ENCODE data around the gene SCD5.

The SCD5 gene

DNA sequence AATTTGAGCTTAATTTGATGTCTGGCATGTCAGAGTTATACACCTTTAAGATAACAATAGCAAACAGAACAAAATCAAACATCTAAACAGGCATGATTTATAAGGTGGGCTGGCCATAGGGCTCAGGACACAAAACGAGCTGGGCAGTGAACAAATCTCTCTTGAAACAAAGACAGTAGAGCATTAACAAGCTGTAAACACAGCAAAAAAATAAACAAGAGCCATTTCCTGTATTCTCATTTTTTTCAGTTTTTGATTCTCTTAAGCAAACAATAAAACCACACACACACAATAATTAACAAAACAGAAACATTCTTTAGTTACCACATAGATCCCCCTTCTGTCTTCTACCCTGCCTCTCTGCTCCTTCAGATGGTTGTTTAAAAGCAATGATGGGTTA lies 168.5 kb downstream of the SCD5 start:
- DNase-seq (ENCODE audit: low spot score): no peak

DNA sequence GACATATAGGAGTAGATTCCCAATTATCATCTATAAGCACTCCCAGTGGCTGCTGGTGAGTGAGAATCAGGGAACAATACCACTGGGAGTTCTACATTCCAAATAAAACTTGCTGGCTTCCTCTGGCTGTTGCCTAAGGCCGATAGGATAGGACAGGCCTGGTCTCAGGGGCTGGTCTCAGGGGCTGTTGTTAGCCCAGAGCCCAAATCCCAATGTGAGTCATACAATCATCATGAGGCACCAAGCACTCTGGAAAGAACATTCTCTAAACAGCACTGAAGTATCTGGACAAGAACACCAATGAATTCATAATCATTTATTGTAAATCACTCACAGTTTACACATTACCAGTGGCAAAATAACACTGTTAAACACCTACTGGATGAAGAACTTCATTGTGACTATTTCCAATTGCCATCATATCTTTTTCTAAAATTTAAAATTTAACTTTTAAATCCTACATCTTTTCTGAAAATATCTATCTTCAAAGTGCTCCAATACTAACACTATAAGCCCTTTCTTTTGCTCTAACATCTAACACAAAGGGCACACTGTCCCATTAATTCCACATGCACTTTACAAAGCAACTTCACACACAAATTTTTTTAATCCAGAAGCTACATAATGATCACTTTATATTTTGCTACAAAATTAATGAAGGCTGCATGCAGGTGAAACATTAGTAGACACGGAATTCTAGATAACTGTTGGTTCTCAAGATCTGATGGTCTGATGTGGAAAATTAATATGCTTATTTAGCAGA lies 169.2 kb downstream of the SCD5 start:
- DNase-seq (ENCODE audit: low spot score): peak; percentile 56

DNA sequence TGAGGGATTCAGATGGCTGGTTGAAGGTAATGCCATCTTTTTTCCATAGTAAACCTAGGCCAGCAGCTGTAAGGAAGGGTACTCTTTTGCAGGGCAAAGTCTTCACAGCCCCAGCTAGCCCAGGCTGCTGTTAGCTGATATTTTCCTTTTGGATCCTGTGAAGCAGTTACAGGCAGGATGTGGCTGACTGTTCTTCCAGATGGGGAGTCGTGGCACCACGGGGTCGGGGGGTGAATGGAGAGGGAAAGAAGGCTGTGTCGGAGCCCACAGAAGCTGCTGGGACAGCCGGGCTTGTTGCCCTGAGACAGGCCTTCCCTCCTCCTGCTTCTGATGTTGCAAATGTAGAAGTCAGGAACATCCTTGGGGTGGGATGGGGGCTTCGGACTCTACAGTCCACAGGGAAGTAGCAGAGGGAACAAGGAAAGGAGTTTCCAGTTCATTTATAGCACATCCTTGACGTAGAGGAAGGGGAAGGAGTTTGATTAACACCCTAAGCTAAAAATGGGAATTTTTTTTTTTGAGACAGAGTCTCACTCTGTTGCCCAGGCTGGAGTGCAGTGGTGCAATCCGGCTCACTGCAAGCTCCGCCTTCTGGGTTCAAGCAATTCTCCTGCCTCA lies 172.2 kb downstream of the SCD5 start:
- DNase-seq (ENCODE audit: low spot score): no peak

GRCh38 chr4:82624819-82625218 lies 173.8 kb downstream of the SCD5 start:
- peak; percentile 21 for DNase-seq (ENCODE audit: low spot score)

- DNase-seq (ENCODE audit: low spot score): no peak
Observed at GRCh38 chr4:82623121-82623683, 175.4 kb downstream of the SCD5 start.

- no peak for DNase-seq (ENCODE audit: low spot score)
Observed at GRCh38 chr4:82621251-82621650, 177.3 kb downstream of the SCD5 start.

DNA sequence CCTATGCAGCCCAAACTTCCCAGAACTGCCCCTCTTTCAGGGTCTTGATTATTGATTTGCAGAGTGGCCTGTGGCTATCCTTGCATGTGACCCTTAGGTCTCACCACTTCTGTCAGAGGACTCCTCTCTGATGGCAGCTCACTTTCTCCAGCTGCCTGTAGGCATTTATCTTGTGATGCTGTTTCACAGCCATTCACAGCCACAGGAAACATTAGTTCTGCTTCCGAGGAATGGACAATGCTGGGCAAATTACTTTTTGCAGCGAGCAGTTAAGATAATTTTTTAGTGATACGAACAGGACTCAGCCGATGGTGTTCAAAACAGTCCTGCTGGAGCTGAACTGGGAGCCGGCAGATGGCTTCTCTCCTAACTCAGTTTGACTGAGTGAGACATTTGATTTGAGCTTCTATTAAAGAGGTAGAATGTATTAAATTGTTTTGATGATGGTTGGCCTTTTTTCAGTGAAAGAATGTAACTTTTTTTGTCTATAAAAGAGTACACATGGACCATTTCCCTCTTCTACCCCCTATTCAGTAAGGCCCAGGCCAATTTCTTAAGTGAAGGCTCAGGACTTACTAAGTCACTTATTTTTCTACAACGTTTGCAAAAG lies 178.4 kb downstream of the SCD5 start:
- DNase-seq (ENCODE audit: low spot score): no peak

DNA sequence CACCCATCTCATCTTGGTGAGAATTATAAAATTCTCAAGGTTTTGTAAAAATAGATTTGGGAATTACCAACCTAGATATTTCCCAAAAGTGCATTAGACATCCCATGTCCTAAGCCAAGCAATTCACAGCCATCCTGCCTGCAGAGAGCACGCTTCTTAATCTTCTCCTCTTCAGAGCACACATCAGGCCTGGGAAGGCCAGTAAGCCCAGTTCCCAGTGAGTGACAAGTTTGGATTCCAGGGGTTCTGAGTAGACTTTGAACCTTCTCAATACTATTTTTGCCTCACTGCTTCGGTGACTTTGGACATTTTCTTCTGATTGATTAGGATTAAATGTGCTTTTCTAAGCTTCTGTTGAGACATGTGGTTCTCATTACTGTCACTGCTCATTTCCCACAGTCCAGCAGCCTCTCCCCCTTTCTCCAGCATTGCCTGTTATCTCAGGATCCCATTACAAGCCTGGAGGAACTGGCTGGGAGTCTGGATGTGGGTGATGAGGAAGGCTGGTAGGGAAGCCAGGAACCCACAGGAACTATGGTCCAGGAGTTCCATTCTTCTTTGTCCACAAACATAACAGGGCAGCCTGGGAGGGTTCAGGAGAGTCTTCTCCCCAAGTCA lies 180.4 kb downstream of the SCD5 start:
- DNase-seq (ENCODE audit: low spot score): no peak

- DNase-seq (ENCODE audit: low spot score): no peak
Observed at GRCh38 chr4:82614838-82615449, 183.7 kb downstream of the SCD5 start.

GRCh38 chr4:82613121-82613520 lies 185.5 kb downstream of the SCD5 start:
- DNase-seq (ENCODE audit: low spot score): no peak

GRCh38 chr4:82611982-82612381 lies 186.6 kb downstream of the SCD5 start:
- DNase-seq (ENCODE audit: low spot score): peak; percentile 76

DNA sequence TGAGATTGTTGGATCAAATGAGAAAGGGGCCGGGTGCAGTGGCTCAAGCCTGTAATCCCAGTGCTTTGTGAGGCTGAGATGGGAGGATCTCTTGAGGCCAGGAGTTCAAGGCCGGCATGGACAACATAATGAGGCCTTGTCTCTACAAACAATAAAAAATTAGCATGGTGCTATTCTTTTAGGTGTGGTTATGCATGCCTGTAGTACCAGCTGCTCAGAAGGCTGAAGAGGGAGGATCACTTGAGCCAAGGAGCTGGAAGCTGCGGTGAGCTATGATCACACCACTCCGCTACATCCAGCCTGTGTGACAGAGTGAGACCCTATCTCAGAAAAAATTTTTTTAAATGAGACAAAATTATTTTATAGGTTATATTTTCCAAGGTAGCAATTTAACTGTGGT lies 187.1 kb downstream of the SCD5 start:
- DNase-seq (ENCODE audit: low spot score): no peak

- DNase-seq (ENCODE audit: low spot score): no peak
Observed at GRCh38 chr4:82610041-82610440, 188.6 kb downstream of the SCD5 start.

DNA sequence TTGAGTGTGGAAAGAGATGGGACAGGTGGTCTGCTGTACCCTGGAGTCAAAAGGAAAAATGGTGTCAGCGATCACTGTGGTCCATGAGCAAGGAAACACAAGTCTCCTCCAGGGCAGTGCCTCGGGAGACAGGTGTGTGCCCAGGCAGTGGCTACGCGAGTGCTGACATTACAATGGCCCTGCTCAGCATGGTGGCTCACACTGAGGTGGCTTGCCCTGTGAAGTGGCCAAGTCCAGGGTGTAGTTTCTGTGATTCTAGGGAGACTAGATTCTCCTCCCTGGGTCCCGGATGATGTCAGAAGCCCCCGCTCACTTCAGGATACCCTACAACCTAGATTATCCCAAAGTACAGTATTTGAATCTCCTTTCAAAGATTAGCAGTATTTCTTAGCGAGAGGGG lies 192.0 kb downstream of the SCD5 start:
- DNase-seq (ENCODE audit: low spot score): no peak

DNA sequence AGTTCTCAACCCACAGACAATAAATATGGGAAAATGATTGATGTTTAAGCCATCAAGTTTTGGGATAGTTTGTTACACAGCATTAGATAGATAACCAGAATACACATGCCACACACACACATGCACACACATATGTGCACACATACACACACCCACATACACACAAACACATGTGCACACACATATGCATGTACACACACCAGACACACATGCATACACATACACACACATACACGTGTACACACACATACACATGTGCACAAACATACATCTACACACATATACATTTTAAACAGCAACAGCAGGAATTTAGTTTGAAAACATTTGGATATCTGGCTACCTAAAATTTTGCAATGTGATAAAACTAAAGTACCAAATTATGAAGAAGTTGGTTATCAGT lies 194.1 kb downstream of the SCD5 start:
- no peak for DNase-seq (ENCODE audit: low spot score)

DNA sequence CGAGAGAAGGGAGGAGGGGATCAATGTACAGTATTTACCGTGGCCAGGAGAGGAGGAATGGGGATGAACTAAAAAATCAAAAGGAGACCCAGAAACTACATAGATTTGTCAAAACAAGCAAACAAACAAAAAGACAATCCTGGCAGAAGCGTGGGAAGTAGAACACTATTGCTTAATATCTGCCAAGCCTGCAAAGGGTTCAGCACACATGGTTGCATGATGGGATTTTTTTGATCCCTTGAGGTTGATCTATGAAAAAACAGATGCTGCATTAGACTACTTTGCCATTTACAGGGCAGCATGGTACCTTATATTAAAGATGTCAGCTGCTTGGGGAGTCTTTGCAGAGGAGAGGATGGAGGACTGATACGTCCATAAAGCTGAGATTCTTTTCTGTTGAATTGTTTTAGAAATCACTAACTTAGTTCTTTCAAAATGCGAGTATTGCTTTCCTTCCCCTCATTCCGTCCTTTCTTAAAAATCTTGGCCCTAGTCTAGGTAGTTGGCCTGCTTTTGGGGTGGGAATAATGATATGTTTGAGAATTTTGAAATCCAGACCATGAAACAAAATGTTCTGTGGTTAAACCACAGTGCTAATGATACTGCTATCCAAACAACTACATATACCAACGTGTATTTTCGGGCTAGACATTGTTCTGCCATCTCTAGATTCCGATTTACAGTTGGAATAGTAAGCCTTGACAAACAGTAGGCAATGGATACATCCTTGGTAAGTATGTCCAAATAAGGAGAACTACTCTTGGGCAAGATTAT lies 197.2 kb downstream of the SCD5 start:
- DNase-seq (ENCODE audit: low spot score): no peak

DNA sequence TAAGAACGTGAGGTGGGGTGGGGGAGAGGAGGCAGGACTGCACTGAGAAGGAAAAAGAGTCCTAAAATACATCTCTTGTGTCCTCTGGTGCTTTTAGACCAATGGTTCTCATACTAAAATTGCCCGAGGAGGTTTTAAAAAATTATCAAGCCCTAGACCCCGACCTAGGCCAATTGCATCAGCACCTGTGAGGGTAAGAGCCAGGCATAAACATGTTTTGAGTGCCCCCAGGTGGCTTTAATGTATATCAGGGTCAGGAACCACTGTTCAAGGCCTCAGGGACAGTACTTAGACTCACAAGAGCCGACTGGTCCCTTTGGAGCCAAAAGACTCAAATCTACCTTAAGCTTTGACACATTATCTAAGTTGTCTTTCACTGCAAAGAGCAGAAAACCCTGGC lies 199.3 kb downstream of the SCD5 start:
- DNase-seq (ENCODE audit: low spot score): no peak

DNA sequence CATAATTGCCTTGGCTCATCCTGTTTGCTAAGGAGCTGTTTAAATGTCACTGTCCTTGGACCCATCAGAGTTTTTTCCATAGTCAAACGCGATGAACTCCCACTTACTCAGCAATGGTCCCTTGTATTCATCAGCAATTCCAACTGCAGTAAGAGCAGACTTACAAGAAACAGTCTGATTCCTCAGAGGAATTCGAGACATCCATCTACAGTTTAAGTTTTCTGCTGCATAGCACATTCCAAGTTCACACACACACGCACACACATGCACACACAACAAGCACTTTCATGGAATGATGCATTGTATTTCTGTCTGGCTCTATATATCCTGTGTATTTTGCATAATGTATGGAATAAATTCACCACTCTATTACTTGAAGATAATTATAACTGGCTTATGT lies 204.1 kb downstream of the SCD5 start:
- no peak for DNase-seq (ENCODE audit: low spot score)

DNA sequence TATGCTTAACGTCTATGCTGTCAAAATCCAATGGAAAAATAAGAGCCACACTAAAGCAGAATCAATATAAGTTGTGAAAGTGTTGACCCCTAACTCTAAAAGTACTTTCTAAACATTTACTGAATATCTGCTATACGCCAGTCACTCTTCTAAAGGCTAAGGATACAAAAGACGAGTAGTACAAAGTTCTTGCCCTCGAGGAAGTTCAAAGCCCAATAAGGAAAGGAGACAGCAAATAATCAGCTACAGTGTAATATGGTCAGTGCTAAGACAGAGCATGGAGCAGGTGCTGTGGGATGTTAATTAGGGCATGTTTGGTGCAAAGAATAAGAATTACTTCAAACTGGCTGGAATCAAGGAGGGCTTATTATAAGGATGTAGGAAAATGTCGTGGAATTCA lies 205.2 kb downstream of the SCD5 start:
- no peak for DNase-seq (ENCODE audit: low spot score)

DNA sequence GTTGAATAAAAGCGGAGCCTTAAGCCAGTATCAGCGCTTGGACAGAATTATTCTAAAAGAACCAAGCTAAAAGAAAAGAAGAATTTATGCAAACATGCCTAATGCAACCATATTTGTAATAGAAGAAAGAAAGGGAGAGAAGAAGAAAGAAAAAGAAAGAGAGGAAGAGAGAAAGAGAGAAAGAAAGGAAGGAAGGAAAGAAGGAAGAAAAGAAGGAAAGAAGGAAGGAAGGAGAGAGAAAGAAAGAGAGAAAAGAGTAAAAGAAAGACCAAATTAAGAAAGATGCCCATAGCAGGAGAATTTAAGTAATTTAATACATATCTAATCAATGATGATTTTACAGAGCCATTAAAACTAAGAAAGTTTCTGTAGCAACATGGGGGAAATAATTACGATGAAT lies 206.0 kb downstream of the SCD5 start:
- DNase-seq (ENCODE audit: low spot score): no peak

DNA sequence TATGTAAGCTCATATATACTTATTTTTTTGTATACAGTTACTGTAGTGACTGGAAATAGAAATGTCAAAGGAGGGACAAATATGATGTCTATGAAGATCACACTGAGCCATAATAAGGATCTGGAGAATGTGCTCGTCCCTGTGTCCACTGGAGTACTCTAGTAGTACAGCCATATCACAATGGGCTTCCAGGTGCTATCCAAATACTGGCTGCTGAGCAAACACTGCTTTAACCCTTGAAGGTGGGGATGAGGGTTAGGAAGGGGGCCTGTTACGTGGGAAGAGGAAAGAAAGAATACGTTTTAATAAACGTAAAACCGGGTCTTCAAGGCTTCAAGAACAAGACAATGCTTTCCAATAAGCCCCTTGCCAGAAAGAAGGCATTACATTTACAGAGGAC lies 207.0 kb downstream of the SCD5 start:
- no peak for DNase-seq (ENCODE audit: low spot score)

DNA sequence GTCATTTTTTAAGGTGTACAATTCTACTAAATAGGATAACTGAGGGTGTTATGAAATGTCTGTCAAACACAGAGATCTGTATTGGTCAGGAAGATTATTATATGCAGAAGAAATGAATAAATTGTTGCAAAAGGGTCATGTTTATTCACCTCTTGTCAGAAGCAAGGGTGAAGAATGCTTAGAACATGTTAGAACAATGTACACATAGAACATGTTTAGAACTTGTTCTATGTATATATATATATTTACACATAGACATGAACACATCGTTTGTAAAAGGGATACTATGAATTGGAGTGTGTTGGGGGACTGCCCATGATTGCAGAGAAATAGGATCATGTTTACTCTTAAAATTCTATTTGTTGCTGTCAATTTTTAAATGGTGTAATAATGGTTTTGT lies 208.8 kb downstream of the SCD5 start:
- no peak for DNase-seq (ENCODE audit: low spot score)
